Measurements from ENCODE around the gene SEPTIN5.

SEPTIN5 gene

GRCh38 chr22:19704355-19705015 is 9.8 kb upstream of the SEPTIN5 start:
- no peak for DNase-seq

- DNase-seq: no peak
These were observed 8.9 kb upstream of the SEPTIN5 start for GRCh38 chr22:19705181-19705934.

- DNase-seq: no peak
These were observed 7.6 kb upstream of the SEPTIN5 start for GRCh38 chr22:19706661-19707151.

GRCh38 chr22:19707347-19708290 is 6.7 kb upstream of the SEPTIN5 start:
- no peak for DNase-seq

GRCh38 chr22:19708321-19709011 is 5.8 kb upstream of the SEPTIN5 start:
- DNase-seq: no peak

- DNase-seq: no peak
These were observed 5.1 kb upstream of the SEPTIN5 start for GRCh38 chr22:19709063-19709769.

- no peak for DNase-seq
These were observed 4.1 kb upstream of the SEPTIN5 start for GRCh38 chr22:19710020-19710768.

- no peak for DNase-seq
These were observed 3.6 kb upstream of the SEPTIN5 start for GRCh38 chr22:19710769-19711106.

- DNase-seq: no peak
These were observed 1.1 kb upstream of the SEPTIN5 start for GRCh38 chr22:19713245-19713644.

- peak in 2 of 58 donors; percentile 35 to 54 for DNase-seq
These were observed 522 bp upstream of the SEPTIN5 start for GRCh38 chr22:19713650-19714311.

- DNase-seq: no peak
These were observed 1.1 kb downstream of the SEPTIN5 start for GRCh38 chr22:19715188-19715930.

GRCh38 chr22:19716041-19716828 is 1.9 kb downstream of the SEPTIN5 start:
- no peak for DNase-seq

GRCh38 chr22:19716829-19717105 is 2.5 kb downstream of the SEPTIN5 start:
- no peak for DNase-seq

- no peak for DNase-seq
These were observed 2.9 kb downstream of the SEPTIN5 start for GRCh38 chr22:19717181-19717580.

GRCh38 chr22:19717691-19718455 is 3.6 kb downstream of the SEPTIN5 start:
- peak in 52 of 58 donors; percentile 9 to 83 (median 52) for DNase-seq

- no peak for DNase-seq
These were observed 4.2 kb downstream of the SEPTIN5 start for GRCh38 chr22:19718456-19719049.
